Measurements from ENCODE around the gene TMSB15C. TPM values are rescaled to one million over a fixed set of nuclear protein-coding genes. Genes with fewer than 3 reads are reported as not detected.

Gene TMSB15C
- total and polyA plus RNA-seq, 10 of the 15 experiments (the other 5 are each of a cell fraction or from before 2014, with no cell fraction given), result 0.69 to 10.1 (median 5.3) TPM

DNA sequence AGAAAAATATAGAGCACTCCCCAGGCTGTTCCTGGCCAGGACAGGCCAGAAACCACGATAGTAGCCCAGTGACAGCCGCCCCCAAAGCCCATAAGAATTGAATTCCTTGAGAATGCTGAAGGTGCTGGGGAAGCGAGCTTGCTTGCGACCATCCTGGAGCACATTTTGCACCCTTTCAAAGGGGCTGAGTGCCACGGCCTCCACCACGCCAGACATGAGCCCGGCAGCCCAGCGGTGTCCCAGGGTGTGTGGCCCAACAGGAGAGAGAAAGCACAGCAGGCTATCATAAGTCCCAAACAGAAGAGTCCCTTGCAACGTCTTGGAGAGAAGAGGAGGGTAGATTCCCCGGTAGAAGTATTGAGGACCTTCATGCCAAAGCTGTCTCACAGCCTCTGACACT is 28.6 kb upstream of the TMSB15C start:
- no peak for FAIRE-seq
- in situ Hi-C loops (cut with MboI), result no loop called here
- DNase-seq (ENCODE audit: low read depth, low spot score), result no peak
- ChIA-PET RAD21 (ENCODE audit: unreplicated experiment) (no interaction called here), CTCF (interaction anchor here (1.8 kb wide), 1 partner anchor 33 kb away, joined by 5 read pairs; no protein-coding TSS in a partner anchor), SMC1A (ENCODE audit: uncharacterized antibody, unreplicated experiment) (no interaction called here), POLR2A (no interaction called here)
- Histone ChIP-seq H3K36me3 (ENCODE audit: control insufficient read depth in 2 of 2, insufficient read depth in 2 of 2, low read length in 1 of 2) (no peaks in the 10 kb centered on the region), H3K4me3 (no peak overlapping the region), H3K4me2 (ENCODE audit: control insufficient read depth, insufficient read depth) (no peak overlapping the region), H3K9ac (ENCODE audit: control insufficient read depth, insufficient read depth, low read length) (no peak overlapping the region), H3K27ac (ENCODE audit: control insufficient read depth, insufficient read depth) (no peak overlapping the region), H3K79me2 (ENCODE audit: control insufficient read depth, insufficient read depth, low read length) (no peaks in the 10 kb centered on the region), H3K9me3 (replicated peaks; ENCODE audit: control insufficient read depth, insufficient read depth, low read length) (no peaks in the 10 kb centered on the region), H2AFZ (ENCODE audit: control insufficient read depth, low read depth, low read length) (no peak overlapping the region), H3K27me3 (replicated peaks in 1 of 2; ENCODE audit: control insufficient read depth in 2 of 2, insufficient read depth in 2 of 2, low read length in 1 of 2) (no peaks in the 10 kb centered on the region), H4K20me1 (ENCODE audit: control insufficient read depth, insufficient read depth) (no peaks in the 10 kb centered on the region), H3K4me1 (ENCODE audit: control insufficient read depth, insufficient read depth, low read length) (no peaks in the 10 kb centered on the region)
- TF ChIP-seq CREB1 (IDR thresholded peaks at IDR 0.05; ENCODE audit: low read depth) (no peak), CHD4 (IDR thresholded peaks at IDR 0.05) (no peak), SP1 (IDR thresholded peaks at IDR 0.05; ENCODE audit: low read depth, low read length) (no peak), ESRRA (IDR thresholded peaks at IDR 0.05; ENCODE audit: low read length) (no peak), RB1 (IDR thresholded peaks at IDR 0.05; ENCODE audit: borderline replicate concordance) (no peak), YBX1 (IDR thresholded peaks at IDR 0.05) (no peak)
- TF ChIP-seq, protein P1, sequence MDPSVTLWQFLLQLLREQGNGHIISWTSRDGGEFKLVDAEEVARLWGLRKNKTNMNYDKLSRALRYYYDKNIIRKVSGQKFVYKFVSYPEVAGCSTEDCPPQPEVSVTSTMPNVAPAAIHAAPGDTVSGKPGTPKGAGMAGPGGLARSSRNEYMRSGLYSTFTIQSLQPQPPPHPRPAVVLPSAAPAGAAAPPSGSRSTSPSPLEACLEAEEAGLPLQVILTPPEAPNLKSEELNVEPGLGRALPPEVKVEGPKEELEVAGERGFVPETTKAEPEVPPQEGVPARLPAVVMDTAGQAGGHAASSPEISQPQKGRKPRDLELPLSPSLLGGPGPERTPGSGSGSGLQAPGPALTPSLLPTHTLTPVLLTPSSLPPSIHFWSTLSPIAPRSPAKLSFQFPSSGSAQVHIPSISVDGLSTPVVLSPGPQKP (IDR thresholded peaks at IDR 0.05; ENCODE audit: low read depth, low read length), result no peak
- WGBS (ENCODE audit: insufficient coverage, insufficient replicate concordance, low lambda C conversion rate, missing lambda C conversion rate), result 50% methylated on average over 10 of the region's 10 CpGs
- no peak for ATAC-seq
- intact Hi-C loops (cut with micrococcal nuclease; ENCODE audit: unreplicated experiment), result no loop called here
- no TSS peak for BruUV-seq (replicated peaks)

DNA sequence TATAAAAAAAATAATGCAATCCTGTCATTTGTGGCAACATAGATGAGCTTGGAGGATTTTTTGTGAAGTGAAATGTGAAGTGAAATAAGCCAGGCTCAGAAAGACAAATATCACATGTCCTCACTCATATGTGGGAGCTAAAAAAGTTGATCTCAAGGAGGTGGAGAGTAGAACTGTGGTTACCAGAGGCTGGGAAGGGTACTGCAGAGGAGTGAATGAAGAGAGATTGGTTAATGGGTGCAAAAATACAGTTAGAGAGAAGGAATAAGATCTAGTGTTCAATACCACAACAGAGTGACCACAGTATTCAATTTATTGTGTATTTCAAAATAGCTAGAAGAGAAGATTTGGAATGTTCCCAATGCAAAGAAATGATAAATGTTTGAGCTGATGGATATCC is 22.9 kb upstream of the TMSB15C start:
- H3K9ac ChIP-seq (ENCODE audit: control insufficient read depth, insufficient read depth, low read length), result no peak overlapping the region
- DNase-seq (ENCODE audit: low read depth, low spot score) (no peak), FAIRE-seq (no peak), ATAC-seq (peak; percentile 77)
- in situ Hi-C loops (cut with MboI), result no loop called here
- H4K20me1 ChIP-seq (ENCODE audit: control insufficient read depth, insufficient read depth), result no peaks in the 10 kb centered on the region
- ChIA-PET RAD21 (ENCODE audit: unreplicated experiment) (interaction anchor here (0.9 to 3.0 kb wide), 6 partner anchors 13 to 254 kb away, joined by 3 to 19 read pairs (median 4); partner anchors contain the start of gene ZCCHC18), POLR2A (no interaction called here), SMC1A (ENCODE audit: uncharacterized antibody, unreplicated experiment) (interaction anchor here (0.6 to 2.9 kb wide), 4 partner anchors 9 to 158 kb away, joined by 3 to 19 read pairs (median 10); partner anchors contain the start of gene ZCCHC18), CTCF (interaction anchor here (0.6 to 3.3 kb wide), 10 partner anchors 12 to 1091 kb away, joined by 3 to 41 read pairs (median 3); partner anchors contain the start of gene ZCCHC18)
- no peak overlapping the region for H2AFZ ChIP-seq (ENCODE audit: control insufficient read depth, low read depth, low read length)
- H3K27me3 ChIP-seq (replicated peaks in 1 of 2; ENCODE audit: control insufficient read depth in 2 of 2, insufficient read depth in 2 of 2, low read length in 1 of 2), result no peaks in the 10 kb centered on the region
- BruUV-seq (replicated peaks), result no TSS peak
- H3K79me2 ChIP-seq (ENCODE audit: control insufficient read depth, insufficient read depth, low read length), result no peaks in the 10 kb centered on the region
- H3K4me1 ChIP-seq (ENCODE audit: control insufficient read depth, insufficient read depth, low read length), result no peaks in the 10 kb centered on the region
- no peaks in the 10 kb centered on the region for H3K36me3 ChIP-seq (ENCODE audit: control insufficient read depth in 2 of 2, insufficient read depth in 2 of 2, low read length in 1 of 2)
- H3K4me2 ChIP-seq (ENCODE audit: control insufficient read depth, insufficient read depth), result no peak overlapping the region
- no peaks in the 10 kb centered on the region for H3K9me3 ChIP-seq (replicated peaks; ENCODE audit: control insufficient read depth, insufficient read depth, low read length)
- intact Hi-C loops (cut with micrococcal nuclease; ENCODE audit: unreplicated experiment), result loop anchor here (1.0 kb wide), 2 partner anchors 14 to 37 kb away; no protein-coding TSS in a partner anchor
- no peak overlapping the region for H3K27ac ChIP-seq (ENCODE audit: control insufficient read depth, insufficient read depth)
- no peak overlapping the region for H3K4me3 ChIP-seq
- TF ChIP-seq, protein P2, sequence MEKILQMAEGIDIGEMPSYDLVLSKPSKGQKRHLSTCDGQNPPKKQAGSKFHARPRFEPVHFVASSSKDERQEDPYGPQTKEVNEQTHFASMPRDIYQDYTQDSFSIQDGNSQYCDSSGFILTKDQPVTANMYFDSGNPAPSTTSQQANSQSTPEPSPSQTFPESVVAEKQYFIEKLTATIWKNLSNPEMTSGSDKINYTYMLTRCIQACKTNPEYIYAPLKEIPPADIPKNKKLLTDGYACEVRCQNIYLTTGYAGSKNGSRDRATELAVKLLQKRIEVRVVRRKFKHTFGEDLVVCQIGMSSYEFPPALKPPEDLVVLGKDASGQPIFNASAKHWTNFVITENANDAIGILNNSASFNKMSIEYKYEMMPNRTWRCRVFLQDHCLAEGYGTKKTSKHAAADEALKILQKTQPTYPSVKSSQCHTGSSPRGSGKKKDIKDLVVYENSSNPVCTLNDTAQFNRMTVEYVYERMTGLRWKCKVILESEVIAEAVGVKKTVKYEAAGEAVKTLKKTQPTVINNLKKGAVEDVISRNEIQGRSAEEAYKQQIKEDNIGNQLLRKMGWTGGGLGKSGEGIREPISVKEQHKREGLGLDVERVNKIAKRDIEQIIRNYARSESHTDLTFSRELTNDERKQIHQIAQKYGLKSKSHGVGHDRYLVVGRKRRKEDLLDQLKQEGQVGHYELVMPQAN (conservative IDR thresholded peaks at IDR 0.05), result no peak
- TF ChIP-seq, protein P3, sequence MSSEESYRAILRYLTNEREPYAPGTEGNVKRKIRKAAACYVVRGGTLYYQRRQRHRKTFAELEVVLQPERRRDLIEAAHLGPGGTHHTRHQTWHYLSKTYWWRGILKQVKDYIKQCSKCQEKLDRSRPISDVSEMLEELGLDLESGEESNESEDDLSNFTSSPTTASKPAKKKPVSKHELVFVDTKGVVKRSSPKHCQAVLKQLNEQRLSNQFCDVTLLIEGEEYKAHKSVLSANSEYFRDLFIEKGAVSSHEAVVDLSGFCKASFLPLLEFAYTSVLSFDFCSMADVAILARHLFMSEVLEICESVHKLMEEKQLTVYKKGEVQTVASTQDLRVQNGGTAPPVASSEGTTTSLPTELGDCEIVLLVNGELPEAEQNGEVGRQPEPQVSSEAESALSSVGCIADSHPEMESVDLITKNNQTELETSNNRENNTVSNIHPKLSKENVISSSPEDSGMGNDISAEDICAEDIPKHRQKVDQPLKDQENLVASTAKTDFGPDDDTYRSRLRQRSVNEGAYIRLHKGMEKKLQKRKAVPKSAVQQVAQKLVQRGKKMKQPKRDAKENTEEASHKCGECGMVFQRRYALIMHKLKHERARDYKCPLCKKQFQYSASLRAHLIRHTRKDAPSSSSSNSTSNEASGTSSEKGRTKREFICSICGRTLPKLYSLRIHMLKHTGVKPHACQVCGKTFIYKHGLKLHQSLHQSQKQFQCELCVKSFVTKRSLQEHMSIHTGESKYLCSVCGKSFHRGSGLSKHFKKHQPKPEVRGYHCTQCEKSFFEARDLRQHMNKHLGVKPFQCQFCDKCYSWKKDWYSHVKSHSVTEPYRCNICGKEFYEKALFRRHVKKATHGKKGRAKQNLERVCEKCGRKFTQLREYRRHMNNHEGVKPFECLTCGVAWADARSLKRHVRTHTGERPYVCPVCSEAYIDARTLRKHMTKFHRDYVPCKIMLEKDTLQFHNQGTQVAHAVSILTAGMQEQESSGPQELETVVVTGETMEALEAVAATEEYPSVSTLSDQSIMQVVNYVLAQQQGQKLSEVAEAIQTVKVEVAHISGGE (CRISPR knock-in tag; IDR thresholded peaks at IDR 0.05), result no peak
